ENCODE measurements around the gene SEC11C. TPM values are rescaled to one million over a fixed set of nuclear protein-coding genes. Genes with fewer than 3 reads are reported as not detected.

Gene SEC11C
- total and polyA plus RNA-seq, 2 of the 13 experiments (the other 11 are each of a cell fraction or from before 2014, with no cell fraction given) = 71.9 to 297 TPM

DNA sequence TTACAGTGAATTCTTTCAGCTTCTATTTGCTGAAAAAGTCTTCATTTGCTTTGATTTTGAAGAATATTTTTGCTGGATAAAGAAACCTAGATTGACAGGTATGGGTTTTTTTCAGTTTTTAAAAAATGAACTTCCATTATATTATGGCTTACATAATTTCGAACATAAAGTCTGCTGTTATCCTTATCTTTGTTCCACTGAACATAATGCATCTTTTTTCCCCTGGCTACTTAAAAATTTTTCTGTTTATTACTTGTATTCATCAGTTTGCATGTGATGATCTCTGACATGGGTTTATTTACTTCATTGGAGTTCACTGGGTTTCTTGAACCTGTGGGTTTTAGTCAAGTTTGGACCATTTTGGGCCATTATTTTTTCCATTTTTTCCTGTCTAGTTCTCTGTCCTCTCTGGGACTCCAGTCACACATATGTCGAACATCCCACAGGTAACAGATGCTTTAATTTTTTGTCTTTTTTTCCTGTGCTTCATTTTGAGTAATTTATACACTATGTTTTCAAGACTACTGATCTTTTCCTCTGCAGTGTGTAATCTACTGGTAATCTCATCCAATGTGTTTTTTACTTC, 33.1 kb downstream of the SEC11C start:
- in situ Hi-C loops (cut with HindIII; ENCODE audit: extremely low pct_ligation_motif_present, low pct_unique_long_range_greater_than_20kb) = no loop called here
- no peak for FAIRE-seq
- POLR2A ChIA-PET = no interaction called here

More for the DNA sequence above, 33.1 kb downstream of the SEC11C start:
- CTCF ChIA-PET (ENCODE audit: low intra/inter-chr PET ratio, low total read pairs) = no interaction called here
- no peak for TF ChIP-seq MAFG (CRISPR knock-in tag; IDR thresholded peaks at IDR 0.05)
- peak; percentile 99 for TF ChIP-seq ZNF317 (CRISPR knock-in tag; IDR thresholded peaks at IDR 0.05)
- TF ChIP-seq RBM39 (IDR thresholded peaks at IDR 0.05; ENCODE audit: low read depth, low read length, poor library complexity, severe bottlenecking) = no peak
- no peak for TF ChIP-seq NR0B2 (CRISPR knock-in tag; IDR thresholded peaks at IDR 0.05)
- no peak for TF ChIP-seq ETS1 (CRISPR knock-in tag; IDR thresholded peaks at IDR 0.05)
- no peak for TF ChIP-seq ZNF788 (CRISPR knock-in tag; IDR thresholded peaks at IDR 0.05; ENCODE audit: borderline replicate concordance)
- TF ChIP-seq SMAD1 (CRISPR knock-in tag; IDR thresholded peaks at IDR 0.05; ENCODE audit: borderline replicate concordance, low read depth) = no peak
- no peak for TF ChIP-seq CCAR2 (optimal IDR thresholded peaks at IDR 0.05; ENCODE audit: low read depth, low read length)
- Histone ChIP-seq H3K36me3 (replicated peaks in 1 of 2; ENCODE audit: control insufficient read depth in 1 of 2, insufficient read depth in 2 of 2, low read length in 2 of 2) (no peaks in the 10 kb centered on the region), H3K27me3 (ENCODE audit: control insufficient read depth in 1 of 2, insufficient read depth in 2 of 2, low read length in 2 of 2) (peaks cover 0 to 8% of the 10 kb centered on the region in 2 experiments; a peak in 1 of 5 replicates), H3K4me3 (replicated peaks in 1 of 3; ENCODE audit: insufficient read depth in 1 of 3, low read depth in 2 of 3, low read length in 3 of 3) (no peak overlapping the region), H2AFZ (ENCODE audit: low read length) (no peak overlapping the region), H3K4me2 (ENCODE audit: low read depth, low read length) (no peak overlapping the region), H3K27ac (ENCODE audit: extremely low read length, insufficient read depth, low read length) (no peak overlapping the region), H3K9ac (ENCODE audit: insufficient read depth, low read depth, low read length) (no peak overlapping the region), H3K4me1 (ENCODE audit: insufficient read depth, low read length) (no peaks in the 10 kb centered on the region), H4K20me1 (ENCODE audit: insufficient read depth, low read length) (no peaks in the 10 kb centered on the region), H3K79me2 (ENCODE audit: insufficient read depth, low read length) (no peaks in the 10 kb centered on the region), H3K9me3 (ENCODE audit: low read length) (peaks cover 23% of the 10 kb centered on the region)
- BruUV-seq (replicated peaks) = no TSS peak
- intact Hi-C loops (cut with micrococcal nuclease; ENCODE audit: unreplicated experiment) = no loop called here
- WGBS (ENCODE audit: low lambda C conversion rate) = 0% methylated on average over 2 of the region's 2 CpGs
- no peak for DNase-seq (ENCODE audit: low spot score)
- no peak for ATAC-seq
